ENCODE results near the gene B3GNT7.
A peak's percentile ranks its signal among the peaks of the same experiment; 100 is the strongest.

The B3GNT7 gene

DNA sequence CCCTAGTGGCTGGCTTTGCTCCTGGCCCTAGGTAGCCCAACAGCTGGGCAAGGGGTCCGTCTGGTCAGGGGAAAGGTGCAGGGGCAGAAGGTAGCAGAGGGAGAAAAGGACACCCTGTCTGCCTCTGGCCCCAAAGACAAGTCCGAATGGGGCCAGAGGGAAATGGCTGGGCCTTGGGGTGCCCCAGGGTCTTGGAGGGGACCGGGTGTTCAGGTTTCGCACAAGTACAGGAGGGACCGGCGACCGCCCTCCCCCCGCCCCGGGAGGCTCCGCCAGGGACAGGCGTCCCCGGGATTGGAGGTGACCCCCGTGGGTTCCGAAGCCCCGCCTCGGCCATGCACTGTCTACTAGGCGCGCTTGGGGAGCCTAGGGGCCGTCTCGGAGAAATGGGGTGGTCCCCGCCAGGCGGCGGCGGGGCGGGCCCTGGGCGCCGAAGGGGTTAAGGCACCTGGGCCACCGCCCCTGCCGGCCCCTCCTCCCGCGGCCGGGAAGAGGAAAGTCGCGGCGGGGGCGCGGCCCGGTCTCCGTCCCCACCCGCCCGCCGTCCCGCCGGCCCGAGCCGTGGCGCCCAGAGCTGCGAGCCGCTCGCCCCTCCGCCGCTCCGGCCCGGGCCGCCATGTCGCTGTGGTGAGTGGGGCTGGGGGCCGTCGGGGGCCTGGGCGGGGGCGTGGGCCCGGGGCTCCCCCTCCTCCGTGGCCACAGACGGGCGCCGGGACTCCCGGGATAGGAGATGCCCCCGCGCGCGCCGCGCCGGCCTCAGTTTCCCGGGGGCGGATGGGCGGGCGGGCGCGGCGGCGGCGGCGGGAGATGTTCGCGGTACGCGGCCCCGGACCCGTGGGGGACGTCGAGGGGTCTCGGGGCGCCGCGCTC, at the start of gene B3GNT7:
Gene B3GNT7 (plus strand): TSS at position 523 of the 870 bp plus-strand sequence. CDS start 94 bp downstream, at position 617.
- H3K9me2 ChIP-seq (replicated peaks; ENCODE audit: low read depth, low read length) = no peaks in the 10 kb centered on the region
- TF ChIP-seq EZH2phosphoT487 (IDR thresholded peaks at IDR 0.05; ENCODE audit: borderline replicate concordance) = no peak
- TF ChIP-seq, protein P1, sequence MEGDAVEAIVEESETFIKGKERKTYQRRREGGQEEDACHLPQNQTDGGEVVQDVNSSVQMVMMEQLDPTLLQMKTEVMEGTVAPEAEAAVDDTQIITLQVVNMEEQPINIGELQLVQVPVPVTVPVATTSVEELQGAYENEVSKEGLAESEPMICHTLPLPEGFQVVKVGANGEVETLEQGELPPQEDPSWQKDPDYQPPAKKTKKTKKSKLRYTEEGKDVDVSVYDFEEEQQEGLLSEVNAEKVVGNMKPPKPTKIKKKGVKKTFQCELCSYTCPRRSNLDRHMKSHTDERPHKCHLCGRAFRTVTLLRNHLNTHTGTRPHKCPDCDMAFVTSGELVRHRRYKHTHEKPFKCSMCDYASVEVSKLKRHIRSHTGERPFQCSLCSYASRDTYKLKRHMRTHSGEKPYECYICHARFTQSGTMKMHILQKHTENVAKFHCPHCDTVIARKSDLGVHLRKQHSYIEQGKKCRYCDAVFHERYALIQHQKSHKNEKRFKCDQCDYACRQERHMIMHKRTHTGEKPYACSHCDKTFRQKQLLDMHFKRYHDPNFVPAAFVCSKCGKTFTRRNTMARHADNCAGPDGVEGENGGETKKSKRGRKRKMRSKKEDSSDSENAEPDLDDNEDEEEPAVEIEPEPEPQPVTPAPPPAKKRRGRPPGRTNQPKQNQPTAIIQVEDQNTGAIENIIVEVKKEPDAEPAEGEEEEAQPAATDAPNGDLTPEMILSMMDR (conservative IDR thresholded peaks at IDR 0.05; ENCODE audit: low read length) = no peak
- H3K27me3 ChIP-seq (ENCODE audit: insufficient read depth, low read length, poor library complexity, severe bottlenecking) = no peaks in the 10 kb centered on the region
- H3K4me1 ChIP-seq (ENCODE audit: insufficient read depth, low read length, poor library complexity, severe bottlenecking) = peaks cover 54% of the 10 kb centered on the region
- no peaks in the 10 kb centered on the region for H3K36me3 ChIP-seq (ENCODE audit: insufficient read depth, low read length)
- peak within 1 kb of the TSS; percentile 83 for H3K9ac ChIP-seq (ENCODE audit: low read depth, low read length, poor library complexity, severe bottlenecking)
- peak within 1 kb of the TSS; percentile 71 for H3K4me3 ChIP-seq (ENCODE audit: low read length, poor library complexity, severe bottlenecking)
- no peaks in the 10 kb centered on the region for H3K9me3 ChIP-seq (ENCODE audit: insufficient read depth, low read depth, low read length)
- H2AFZ ChIP-seq (ENCODE audit: low read length) = no peak within 1 kb of the TSS
- H3K79me2 ChIP-seq (ENCODE audit: insufficient read depth, low read length) = peaks cover 3% of the 10 kb centered on the region; the same call in 1 of the 2 replicates
- H3K4me2 ChIP-seq (ENCODE audit: low read depth, low read length, poor library complexity, severe bottlenecking) = peak within 1 kb of the TSS; percentile 83
- H4K20me1 ChIP-seq (ENCODE audit: insufficient read depth, low read length, poor library complexity, severe bottlenecking) = no peaks in the 10 kb centered on the region
- H3F3A ChIP-seq (ENCODE audit: low read depth) = no peaks in the 10 kb centered on the region

- Histone ChIP-seq H3K36me3 (ENCODE audit: insufficient read depth, low read length) (no peaks in the 10 kb centered on the region), H4K20me1 (ENCODE audit: insufficient read depth, low read length, poor library complexity, severe bottlenecking) (no peaks in the 10 kb centered on the region), H3F3A (ENCODE audit: low read depth) (no peaks in the 10 kb centered on the region), H2AFZ (ENCODE audit: low read length) (no peak overlapping the region), H3K9me3 (ENCODE audit: insufficient read depth, low read depth, low read length) (no peaks in the 10 kb centered on the region), H3K9ac (ENCODE audit: low read depth, low read length, poor library complexity, severe bottlenecking) (no peak overlapping the region), H3K4me3 (ENCODE audit: low read length, poor library complexity, severe bottlenecking) (no peak overlapping the region), H3K4me2 (ENCODE audit: low read depth, low read length, poor library complexity, severe bottlenecking) (no peak overlapping the region), H3K79me2 (ENCODE audit: insufficient read depth, low read length) (no peaks in the 10 kb centered on the region), H3K9me2 (replicated peaks; ENCODE audit: low read depth, low read length) (no peaks in the 10 kb centered on the region), H3K4me1 (ENCODE audit: insufficient read depth, low read length, poor library complexity, severe bottlenecking) (no peaks in the 10 kb centered on the region), H3K27me3 (ENCODE audit: insufficient read depth, low read length, poor library complexity, severe bottlenecking) (no peaks in the 10 kb centered on the region)
- no peak for TF ChIP-seq EZH2phosphoT487 (IDR thresholded peaks at IDR 0.05; ENCODE audit: borderline replicate concordance)
- TF ChIP-seq, protein P1 (conservative IDR thresholded peaks at IDR 0.05; ENCODE audit: low read length) = no peak
Observed at GRCh38 chr2:231347081-231347480, 48.4 kb upstream of the B3GNT7 start.

GRCh38 chr2:231347638-231348037, 47.9 kb upstream of the B3GNT7 start:
- H2AFZ ChIP-seq (ENCODE audit: low read length) = no peak overlapping the region
- no peak overlapping the region for H3K9ac ChIP-seq (ENCODE audit: low read depth, low read length, poor library complexity, severe bottlenecking)
- no peaks in the 10 kb centered on the region for H4K20me1 ChIP-seq (ENCODE audit: insufficient read depth, low read length, poor library complexity, severe bottlenecking)
- H3K9me3 ChIP-seq (ENCODE audit: insufficient read depth, low read depth, low read length) = no peaks in the 10 kb centered on the region
- TF ChIP-seq, protein P1 (conservative IDR thresholded peaks at IDR 0.05; ENCODE audit: low read length) = no peak
- H3K27me3 ChIP-seq (ENCODE audit: insufficient read depth, low read length, poor library complexity, severe bottlenecking) = no peaks in the 10 kb centered on the region
- no peaks in the 10 kb centered on the region for H3K36me3 ChIP-seq (ENCODE audit: insufficient read depth, low read length)
- H3F3A ChIP-seq (ENCODE audit: low read depth) = no peaks in the 10 kb centered on the region
- H3K79me2 ChIP-seq (ENCODE audit: insufficient read depth, low read length) = no peaks in the 10 kb centered on the region
- H3K4me3 ChIP-seq (ENCODE audit: low read length, poor library complexity, severe bottlenecking) = no peak overlapping the region
- no peak overlapping the region for H3K4me2 ChIP-seq (ENCODE audit: low read depth, low read length, poor library complexity, severe bottlenecking)
- H3K4me1 ChIP-seq (ENCODE audit: insufficient read depth, low read length, poor library complexity, severe bottlenecking) = no peaks in the 10 kb centered on the region
- no peaks in the 10 kb centered on the region for H3K9me2 ChIP-seq (replicated peaks; ENCODE audit: low read depth, low read length)

Measured in Loucy (cell line).